Raji (cell line): ENCODE data around the gene BMPR1B.

Experiments
- POLR2A ChIP-seq: IDR thresholded peaks from 2 replicates; pipeline ENCODE4 v1.6.1; 2011; ENCODE audit warnings: low read depth, low read length, control low read depth; ENCODE audit not compliant: insufficient read depth

BMPR1B gene

DNA sequence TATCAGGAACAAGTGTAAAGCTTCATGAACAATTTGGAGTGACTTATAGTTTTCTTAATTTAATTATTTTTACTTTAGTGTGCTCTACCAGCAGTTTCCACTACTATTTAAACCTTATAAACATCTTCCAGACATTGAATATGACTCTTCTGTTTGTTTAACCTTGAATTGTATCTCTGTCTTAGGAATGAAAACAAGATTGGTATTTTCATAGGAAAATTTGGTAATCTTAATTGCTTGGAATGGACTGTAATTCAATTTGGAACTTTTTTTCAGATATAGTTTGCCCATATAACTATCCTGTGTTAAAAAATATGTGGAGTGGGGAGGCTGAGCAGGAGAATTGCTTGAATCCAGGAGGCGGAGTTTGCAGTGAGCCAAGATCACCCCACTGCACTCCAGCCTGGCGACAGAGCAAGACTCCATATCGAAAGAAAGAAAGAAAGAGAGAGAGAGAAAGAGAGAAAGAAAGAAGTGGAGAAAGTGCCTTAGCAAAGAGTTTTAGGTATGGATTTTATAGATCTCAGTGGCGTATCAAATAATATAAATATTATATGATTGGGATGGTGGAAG lies 242.4 kb downstream of the BMPR1B start:
- TF ChIP-seq POLR2A, result no peak

DNA sequence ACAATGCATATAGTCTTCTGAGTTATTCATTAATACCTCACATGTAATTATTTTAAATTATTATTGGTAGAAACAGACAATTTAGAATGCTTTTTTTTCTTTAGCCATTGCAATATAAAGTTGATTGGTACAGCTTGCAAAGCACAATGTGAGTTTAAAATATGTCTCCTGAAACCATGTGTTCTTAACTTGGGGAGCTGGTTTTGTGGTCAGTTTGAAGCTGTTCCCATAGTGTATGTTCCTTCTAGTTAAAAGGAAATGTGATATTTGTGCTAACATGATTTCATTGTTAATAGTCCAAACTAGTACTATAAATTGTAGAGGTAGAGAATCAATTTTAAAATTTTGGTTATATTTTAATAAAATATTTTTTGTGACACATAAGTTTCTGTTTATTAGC lies 247.2 kb downstream of the BMPR1B start:
- no peak for TF ChIP-seq POLR2A

DNA sequence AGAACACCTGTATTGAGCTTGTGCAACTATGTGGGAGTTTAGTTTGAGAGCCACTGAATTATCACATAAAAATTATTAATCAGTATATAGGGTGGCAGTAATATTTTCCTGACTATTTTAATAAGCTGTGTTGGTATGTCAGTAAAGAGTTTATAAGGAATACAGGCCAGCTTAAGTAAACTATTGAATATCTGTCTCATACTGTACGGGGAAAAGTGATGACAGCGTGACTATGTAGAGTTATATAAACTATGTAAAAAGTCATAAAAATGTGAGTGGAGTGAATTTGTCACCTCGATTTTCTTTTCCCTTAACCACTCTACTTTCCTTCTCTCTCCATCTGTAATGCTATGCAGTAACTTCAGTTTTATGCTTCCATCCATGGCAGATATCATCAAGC lies 250.2 kb downstream of the BMPR1B start:
- TF ChIP-seq POLR2A, result no peak

DNA sequence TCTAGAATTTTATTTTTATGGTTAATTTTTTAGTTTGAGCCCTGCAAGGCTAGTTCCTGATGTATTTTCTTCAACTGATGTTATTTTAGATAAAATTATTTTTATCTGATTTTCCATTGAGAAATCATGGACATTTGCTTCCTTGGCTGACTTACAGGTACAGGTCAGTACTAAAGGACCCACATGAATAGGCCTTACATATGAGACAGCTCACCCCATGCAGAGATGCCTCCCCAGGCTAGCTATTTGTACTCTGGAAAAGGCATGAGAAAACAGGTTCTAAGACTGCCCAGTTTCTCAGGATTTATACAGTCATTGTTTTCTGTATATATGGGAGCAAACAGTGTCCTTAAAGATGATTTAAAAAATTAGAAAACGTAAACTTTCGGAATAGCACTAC lies 255.5 kb downstream of the BMPR1B start:
- TF ChIP-seq POLR2A, result no peak

DNA sequence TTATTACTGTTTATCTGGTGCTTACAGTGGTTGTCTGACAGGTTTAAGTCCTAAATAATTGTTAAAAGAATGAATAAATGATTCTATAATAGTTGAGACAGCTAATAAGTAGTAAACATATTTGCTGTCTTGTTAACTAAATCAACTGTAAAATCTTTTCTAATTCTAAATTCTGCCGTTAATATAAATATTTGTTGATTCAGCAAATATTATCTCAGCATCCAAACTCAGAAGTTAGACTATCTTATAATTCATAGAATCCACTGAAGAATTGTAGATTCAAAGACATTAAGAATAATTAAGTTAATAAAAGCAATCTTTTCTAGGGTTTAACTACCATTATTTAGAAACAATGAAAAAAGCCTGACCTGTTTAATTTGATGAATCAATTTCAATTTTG lies 256.3 kb downstream of the BMPR1B start:
- TF ChIP-seq POLR2A, result no peak

DNA sequence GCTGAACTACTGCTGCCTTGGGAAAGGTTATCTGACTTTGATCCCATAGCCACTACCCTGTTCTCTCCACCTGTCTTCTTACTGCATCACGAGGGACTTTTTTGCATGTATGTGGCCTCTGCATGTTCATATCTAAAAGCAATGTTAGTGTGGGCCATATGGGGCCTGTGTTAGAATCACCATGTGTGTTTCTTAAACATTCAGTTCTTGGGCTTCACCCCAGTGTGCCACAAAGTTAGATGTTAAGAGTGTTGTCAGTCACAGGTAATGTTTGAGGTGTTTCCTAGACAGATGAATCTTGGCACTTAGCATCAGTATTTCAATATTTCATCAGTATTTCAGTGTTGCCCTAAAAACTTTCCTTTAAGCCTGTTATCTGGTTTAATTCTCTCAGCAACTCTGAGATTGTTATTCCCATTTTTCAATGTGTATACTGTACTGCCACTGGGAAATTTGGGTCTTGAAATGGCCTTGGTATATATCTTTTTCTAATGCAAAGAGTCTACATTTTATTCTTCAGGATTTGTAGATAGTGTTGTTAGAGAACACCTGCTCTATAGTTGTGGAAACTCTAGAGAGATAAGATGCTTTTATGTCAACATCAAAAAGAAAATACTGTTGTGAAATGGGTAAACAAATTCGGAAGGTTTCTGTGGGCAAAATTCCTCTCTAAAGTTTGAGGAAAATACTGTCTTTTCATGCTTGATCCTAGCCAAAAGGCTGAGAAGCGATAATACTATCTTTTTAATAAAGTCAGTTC lies 259.7 kb downstream of the BMPR1B start:
- TF ChIP-seq POLR2A, result no peak

DNA sequence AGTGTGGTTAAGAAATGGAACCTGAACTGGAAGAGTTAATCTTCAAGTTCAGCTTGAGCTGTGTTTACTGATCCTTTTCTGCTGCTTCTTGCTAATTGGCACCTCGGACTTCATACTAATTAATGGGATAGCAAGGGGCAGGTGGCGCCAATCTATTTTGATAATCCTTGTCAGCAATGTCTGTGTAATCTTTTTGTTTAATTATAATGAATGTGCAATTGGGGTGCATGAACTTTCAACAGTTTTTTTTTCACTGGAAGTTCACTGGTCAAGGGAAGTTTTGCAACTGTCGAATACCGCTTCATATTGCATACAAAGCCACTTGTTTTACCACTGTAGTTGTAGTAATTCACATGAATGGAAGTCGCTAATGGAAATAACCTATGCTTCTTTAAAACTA lies 261.0 kb downstream of the BMPR1B start:
- no peak for TF ChIP-seq POLR2A

DNA sequence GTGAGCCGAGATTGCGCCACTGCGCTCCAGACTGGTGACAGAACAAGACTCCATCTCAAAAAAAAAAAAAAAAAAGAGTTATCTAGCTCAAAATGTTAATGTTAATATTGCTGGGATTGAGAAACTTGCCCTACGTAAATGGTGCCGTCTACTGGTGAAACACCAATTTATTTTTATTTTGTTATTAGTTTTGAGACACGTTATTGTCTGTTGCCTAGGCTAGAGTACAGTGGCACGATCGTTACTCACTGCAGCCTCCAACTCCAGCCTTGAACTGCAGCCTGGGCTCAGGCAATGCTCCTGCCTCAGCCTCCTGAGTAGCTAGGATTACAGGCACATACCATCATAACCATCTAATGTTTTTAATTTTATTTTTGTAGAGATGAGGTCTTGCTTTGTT lies 262.8 kb downstream of the BMPR1B start:
- TF ChIP-seq POLR2A, result no peak

DNA sequence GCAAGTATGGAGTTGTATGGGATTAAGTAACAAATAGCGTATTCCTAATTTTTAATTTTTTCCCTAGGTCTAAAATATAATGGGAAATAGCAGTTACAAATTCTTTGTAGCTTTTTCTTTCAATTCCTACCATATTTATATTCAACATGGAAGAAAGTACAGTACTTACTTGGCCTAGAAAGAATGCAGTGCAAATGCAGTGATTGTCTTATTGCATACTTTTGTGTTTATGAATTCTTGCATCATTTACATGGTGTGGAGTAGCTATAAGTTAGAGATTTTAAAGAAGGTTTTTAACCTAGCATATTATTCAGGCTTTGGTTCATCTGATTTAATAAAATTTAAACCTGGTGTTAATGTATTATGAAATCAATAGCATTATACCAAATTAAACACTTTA lies 263.3 kb downstream of the BMPR1B start:
- TF ChIP-seq POLR2A, result no peak

DNA sequence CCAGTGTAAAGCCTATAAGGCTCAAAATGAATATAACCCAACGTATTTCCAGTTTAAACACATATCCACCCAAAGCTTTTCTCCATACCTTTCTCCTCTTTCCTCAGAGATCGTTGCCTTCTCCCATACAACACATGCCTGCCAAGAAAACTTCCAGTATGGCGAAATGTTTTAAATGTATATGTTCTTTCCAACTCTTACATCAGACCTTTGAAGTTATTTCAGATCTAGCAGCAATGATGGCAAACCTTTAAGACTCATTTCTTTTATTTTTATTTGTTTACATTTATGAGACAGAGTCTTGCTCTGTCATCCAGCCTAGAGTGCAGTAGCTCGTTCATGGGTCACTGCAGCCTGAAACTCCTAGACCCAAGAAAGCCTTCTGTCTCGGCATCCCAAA lies 265.4 kb downstream of the BMPR1B start:
- TF ChIP-seq POLR2A, result no peak

DNA sequence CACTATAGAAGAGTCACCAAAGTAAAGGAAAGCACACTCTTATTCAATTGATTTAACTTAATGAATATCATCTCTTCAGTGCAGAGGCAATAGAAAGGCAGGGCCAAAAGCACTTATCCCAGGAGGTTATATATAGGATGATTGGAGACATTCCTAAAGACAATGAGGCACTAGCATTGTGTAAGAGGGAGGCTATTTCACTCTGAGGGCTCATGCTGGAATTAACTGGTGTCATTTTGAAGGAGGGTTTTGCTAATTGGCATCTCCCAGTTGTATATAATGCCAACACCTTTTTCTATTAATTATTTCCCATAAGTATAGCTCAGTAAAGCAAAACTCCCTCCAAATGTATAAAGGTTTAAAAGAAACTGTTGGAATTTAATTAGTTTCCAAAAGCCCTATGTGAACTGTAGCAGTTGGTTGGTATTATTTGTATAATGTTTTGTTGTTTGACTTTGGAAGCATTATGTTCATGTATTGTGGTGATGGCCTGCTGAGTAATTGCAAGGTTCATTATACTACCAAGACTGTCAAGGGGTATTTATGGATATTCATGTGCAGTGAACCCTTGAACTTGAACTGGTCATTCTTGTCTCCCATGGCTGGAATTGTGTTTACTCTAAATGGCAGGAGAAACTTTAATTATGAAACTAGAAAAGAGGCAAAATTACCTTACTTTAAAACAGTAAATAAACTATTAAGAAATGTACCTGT lies 270.3 kb downstream of the BMPR1B start:
- no peak for TF ChIP-seq POLR2A

DNA sequence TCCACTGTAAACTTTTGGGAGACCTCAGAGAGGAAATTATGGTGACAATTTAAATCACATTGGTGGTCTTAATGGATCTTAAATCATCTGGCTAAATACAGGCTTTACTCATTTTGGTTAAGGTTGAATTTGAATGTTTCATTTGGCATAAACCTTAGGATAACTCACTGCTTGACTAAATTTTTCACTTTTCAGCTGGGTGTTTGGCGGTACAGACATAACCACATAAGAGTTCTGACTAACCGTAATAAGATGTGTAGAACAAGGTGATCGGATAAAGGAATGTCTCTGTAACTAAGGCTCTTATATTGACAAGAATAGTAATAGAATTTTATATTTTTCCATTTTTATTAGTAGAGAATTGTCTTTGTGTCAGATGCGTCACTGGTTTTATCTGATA lies 281.0 kb downstream of the BMPR1B start:
- TF ChIP-seq POLR2A, result no peak

DNA sequence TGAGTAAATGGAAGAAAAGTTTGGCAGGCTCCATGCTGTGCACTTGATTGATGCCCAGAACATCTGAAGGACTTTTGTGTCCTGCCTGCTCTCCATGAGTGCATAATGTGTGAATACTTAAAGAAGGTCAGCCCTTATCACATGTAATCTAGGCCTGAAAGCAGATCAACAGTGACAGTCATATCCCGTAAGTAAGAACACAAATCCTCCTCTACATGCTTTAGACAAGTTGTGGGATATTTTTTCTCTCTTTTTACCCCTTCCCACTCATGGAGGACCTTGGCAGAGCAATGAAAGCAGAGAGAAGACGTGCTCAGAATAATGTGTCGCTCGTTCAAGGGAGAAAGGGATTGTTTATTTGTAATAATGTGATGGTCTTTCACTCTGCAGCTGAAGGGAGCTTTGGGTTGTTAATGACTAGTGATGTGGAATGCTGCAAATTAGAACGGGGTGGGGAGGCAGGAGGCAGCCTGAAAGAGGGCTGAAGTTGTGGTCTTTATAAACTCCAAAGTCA lies 286.6 kb downstream of the BMPR1B start:
- no peak for TF ChIP-seq POLR2A

DNA sequence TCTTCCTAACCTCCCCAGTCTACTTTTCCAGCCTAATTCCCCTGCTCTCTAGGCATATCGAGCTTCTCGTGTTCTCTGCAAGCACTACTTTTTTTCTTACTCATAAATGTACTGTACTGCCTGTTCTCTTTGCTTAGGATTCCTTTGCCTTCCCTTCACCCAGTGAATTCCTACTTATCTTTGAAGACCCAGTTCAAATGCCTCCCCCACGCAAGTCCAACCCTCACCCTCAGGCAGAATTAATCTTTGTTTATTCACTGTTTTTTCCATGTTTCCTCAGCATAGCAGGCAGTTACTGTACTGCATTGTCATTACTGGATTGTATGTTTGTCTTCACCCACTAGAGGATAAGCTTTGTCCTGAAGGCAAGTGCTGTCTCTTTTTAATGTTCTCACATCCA lies 287.7 kb downstream of the BMPR1B start:
- no peak for TF ChIP-seq POLR2A

DNA sequence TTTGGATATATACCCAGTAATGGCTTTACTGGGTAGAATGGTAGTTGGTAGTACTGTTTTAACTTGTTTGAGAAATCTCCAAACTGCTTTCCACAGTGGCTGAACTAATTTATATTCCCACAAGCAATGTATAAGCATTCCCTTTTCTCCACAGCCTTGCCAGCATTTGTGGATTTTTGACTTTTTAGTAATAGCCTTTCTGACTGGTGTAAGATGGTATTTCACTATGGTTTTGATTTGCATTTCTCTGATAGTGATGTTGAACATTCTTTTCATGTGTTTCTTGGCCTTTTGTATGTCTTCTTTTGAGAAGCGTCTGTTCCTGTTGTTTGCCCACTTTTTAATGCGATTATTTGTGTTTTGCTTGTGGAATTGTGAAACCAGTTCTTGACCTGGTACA lies 290.5 kb downstream of the BMPR1B start:
- TF ChIP-seq POLR2A, result no peak

DNA sequence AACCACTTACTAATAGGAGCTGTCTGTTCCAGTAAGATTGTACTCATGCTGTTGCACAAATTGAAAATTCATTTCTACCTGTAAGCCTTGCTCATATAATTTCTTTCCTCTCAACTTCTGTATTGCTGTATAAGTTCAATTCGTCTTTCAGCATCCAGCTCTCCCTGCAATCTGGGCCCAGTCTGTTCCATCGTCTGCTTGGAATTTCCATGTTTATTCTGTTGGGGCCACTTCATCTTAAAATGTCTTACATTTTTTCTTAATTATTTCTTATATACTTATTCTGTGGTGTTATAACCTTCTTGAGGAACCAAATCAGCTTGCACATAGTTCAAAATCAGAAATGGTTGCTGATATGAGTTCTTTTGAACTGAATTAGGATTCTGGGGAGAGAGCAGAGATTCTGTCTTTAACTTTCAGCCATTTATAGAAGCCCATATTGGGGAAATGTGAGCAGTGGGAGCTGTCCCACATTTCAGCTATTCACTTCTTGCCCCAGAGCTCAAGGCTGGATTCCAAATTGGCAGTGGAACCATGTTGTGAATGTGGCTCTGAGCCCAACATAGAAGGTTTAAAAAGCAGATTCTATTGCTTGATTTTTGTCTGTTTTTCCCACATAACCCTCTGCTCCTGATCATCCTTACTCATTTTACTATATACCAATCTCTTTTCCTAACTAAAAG lies 291.9 kb downstream of the BMPR1B start:
- no peak for TF ChIP-seq POLR2A

DNA sequence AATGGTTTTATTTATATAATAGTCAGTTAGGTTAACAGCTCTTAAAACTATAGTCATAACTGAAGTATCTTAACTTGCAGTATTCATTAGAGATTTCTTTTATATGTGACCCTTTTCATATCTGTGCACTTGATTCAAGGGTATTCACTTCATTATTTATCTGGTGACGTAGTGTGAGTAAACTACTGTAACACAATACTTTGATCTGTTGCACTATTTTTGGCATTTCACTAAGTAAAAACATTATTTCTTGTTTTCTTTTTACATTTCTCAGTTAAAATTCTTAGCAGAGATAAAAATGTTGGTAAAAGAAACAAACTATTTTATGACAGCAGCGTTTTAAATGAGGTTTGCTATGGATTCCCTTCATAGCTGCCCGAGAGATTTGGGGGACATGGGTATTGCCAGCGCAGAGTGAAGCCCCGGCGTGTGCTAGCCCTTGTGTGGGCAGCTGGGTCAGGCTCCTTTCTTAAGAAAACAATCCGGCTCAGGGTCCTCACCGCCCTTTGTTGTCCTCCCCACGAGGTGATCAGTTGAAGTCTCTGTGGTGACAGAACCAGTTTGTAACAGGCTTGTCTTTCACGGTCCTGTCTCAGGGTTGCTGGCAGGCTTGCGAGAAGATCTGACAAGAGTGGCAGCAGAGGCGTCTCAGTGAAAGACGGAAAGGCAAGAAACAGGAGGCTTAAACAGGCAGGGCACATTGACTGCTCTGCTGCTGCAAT lies 293.4 kb downstream of the BMPR1B start:
- no peak for TF ChIP-seq POLR2A
